ENCODE results near the gene SOX2. TPM values are rescaled to one million over a fixed set of nuclear protein-coding genes. Genes with fewer than 3 reads are reported as not detected.
A peak's percentile ranks its signal among the peaks of the same experiment; 100 is the strongest.

Gene SOX2
- total RNA-seq, 1 experiment from 2014 or later: 189 TPM

DNA sequence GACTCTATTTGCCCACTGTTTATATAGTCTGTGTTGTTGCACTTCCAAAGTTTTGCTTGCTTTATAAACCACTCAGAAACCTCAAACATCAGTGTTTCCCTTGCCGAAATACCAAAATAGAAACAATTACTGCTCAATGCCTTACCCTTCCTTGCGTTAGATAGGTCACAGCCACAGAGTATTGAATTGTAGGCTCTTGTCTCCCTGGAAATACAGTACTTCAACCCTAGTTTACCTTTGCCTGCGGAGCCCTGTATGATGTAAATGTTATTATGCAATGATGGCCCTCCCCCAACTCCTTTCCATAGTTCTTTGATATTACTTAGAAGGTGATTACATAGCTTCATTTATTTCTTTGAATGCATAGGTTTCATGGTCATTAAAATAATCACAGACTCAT is 44.2 kb downstream of the SOX2 start:
- Mint-ChIP-seq H3K27ac (peak overlapping the region; percentile 66), H3K4me3 (peak overlapping the region; percentile 55), H3K9me3 (no peaks in the 10 kb centered on the region), H3K27me3 (ENCODE audit: low read depth) (peaks cover 9% of the 10 kb centered on the region), H3K4me1 (peaks cover 73% of the 10 kb centered on the region), H3K36me3 (no peaks in the 10 kb centered on the region)
- POLR2A ChIA-PET: interaction anchor here (1.8 kb wide), 1 partner anchor 40 kb away, joined by 4 read pairs; no protein-coding TSS in a partner anchor
- ATAC-seq (peak; percentile 41), DNase-seq (ENCODE audit: low spot score) (no peak)
- TF ChIP-seq TEAD1 (CRISPR knock-in tag; IDR thresholded peaks at IDR 0.05) (peak; percentile 44; the same call in 1 of the 2 replicates), ATF6 (CRISPR knock-in tag; IDR thresholded peaks at IDR 0.05) (no peak), ATF2 (CRISPR knock-in tag; IDR thresholded peaks at IDR 0.05; ENCODE audit: borderline replicate concordance, low read depth) (no peak), MYBL2 (CRISPR knock-in tag; IDR thresholded peaks at IDR 0.05) (no peak), CREM (CRISPR knock-in tag; IDR thresholded peaks at IDR 0.05) (0 out of 2 replicates have a peak, but pooled peaks have one; percentile 35), ZBTB43 (CRISPR knock-in tag; IDR thresholded peaks at IDR 0.05) (no peak; the same call in 1 of the 2 replicates), FOXK1 (CRISPR knock-in tag; IDR thresholded peaks at IDR 0.05) (peak; percentile 64; the same call in 1 of the 2 replicates)
- TF ChIP-seq, protein P1, sequence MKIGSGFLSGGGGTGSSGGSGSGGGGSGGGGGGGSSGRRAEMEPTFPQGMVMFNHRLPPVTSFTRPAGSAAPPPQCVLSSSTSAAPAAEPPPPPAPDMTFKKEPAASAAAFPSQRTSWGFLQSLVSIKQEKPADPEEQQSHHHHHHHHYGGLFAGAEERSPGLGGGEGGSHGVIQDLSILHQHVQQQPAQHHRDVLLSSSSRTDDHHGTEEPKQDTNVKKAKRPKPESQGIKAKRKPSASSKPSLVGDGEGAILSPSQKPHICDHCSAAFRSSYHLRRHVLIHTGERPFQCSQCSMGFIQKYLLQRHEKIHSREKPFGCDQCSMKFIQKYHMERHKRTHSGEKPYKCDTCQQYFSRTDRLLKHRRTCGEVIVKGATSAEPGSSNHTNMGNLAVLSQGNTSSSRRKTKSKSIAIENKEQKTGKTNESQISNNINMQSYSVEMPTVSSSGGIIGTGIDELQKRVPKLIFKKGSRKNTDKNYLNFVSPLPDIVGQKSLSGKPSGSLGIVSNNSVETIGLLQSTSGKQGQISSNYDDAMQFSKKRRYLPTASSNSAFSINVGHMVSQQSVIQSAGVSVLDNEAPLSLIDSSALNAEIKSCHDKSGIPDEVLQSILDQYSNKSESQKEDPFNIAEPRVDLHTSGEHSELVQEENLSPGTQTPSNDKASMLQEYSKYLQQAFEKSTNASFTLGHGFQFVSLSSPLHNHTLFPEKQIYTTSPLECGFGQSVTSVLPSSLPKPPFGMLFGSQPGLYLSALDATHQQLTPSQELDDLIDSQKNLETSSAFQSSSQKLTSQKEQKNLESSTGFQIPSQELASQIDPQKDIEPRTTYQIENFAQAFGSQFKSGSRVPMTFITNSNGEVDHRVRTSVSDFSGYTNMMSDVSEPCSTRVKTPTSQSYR (CRISPR knock-in tag; IDR thresholded peaks at IDR 0.05): peak; percentile 65; the same call in 1 of the 2 replicates
- TF ChIP-seq, protein P2, sequence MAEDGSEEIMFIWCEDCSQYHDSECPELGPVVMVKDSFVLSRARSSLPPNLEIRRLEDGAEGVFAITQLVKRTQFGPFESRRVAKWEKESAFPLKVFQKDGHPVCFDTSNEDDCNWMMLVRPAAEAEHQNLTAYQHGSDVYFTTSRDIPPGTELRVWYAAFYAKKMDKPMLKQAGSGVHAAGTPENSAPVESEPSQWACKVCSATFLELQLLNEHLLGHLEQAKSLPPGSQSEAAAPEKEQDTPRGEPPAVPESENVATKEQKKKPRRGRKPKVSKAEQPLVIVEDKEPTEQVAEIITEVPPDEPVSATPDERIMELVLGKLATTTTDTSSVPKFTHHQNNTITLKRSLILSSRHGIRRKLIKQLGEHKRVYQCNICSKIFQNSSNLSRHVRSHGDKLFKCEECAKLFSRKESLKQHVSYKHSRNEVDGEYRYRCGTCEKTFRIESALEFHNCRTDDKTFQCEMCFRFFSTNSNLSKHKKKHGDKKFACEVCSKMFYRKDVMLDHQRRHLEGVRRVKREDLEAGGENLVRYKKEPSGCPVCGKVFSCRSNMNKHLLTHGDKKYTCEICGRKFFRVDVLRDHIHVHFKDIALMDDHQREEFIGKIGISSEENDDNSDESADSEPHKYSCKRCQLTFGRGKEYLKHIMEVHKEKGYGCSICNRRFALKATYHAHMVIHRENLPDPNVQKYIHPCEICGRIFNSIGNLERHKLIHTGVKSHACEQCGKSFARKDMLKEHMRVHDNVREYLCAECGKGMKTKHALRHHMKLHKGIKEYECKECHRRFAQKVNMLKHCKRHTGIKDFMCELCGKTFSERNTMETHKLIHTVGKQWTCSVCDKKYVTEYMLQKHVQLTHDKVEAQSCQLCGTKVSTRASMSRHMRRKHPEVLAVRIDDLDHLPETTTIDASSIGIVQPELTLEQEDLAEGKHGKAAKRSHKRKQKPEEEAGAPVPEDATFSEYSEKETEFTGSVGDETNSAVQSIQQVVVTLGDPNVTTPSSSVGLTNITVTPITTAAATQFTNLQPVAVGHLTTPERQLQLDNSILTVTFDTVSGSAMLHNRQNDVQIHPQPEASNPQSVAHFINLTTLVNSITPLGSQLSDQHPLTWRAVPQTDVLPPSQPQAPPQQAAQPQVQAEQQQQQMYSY (CRISPR knock-in tag; IDR thresholded peaks at IDR 0.05): no peak
- TF ChIP-seq, protein P3, sequence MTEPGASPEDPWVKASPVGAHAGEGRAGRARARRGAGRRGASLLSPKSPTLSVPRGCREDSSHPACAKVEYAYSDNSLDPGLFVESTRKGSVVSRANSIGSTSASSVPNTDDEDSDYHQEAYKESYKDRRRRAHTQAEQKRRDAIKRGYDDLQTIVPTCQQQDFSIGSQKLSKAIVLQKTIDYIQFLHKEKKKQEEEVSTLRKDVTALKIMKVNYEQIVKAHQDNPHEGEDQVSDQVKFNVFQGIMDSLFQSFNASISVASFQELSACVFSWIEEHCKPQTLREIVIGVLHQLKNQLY (CRISPR knock-in tag; IDR thresholded peaks at IDR 0.05): no peak
- CTCF ChIA-PET: no interaction called here

- ATAC-seq (peak; percentile 94), DNase-seq (ENCODE audit: low spot score) (peak; percentile 53)
- Mint-ChIP-seq H3K9me3 (no peaks in the 10 kb centered on the region), H3K4me3 (peak overlapping the region; percentile 55), H3K27me3 (ENCODE audit: low read depth) (peaks cover 9% of the 10 kb centered on the region), H3K27ac (peak overlapping the region; percentile 74), H3K36me3 (no peaks in the 10 kb centered on the region), H3K4me1 (peaks cover 73% of the 10 kb centered on the region)
- CTCF ChIA-PET: interaction anchor here (1.1 kb wide), 1 partner anchor 28 kb away, joined by 3 read pairs; no protein-coding TSS in a partner anchor
- POLR2A ChIA-PET: interaction anchor here (0.8 to 1.8 kb wide), 5 partner anchors 28 to 44 kb away, joined by 3 to 8 read pairs (median 6); partner anchors contain the start of gene SOX2
- TF ChIP-seq ZNF423 (CRISPR knock-in tag; IDR thresholded peaks at IDR 0.05): peak; percentile 38; the same call in 1 of the 2 replicates
- TF ChIP-seq ZMAT4 (CRISPR knock-in tag; IDR thresholded peaks at IDR 0.05): no peak
- peak; percentile 65; the same call in 1 of the 2 replicates for TF ChIP-seq AFF4 (CRISPR knock-in tag; IDR thresholded peaks at IDR 0.05; ENCODE audit: borderline replicate concordance)
- TF ChIP-seq ATF1 (CRISPR knock-in tag; IDR thresholded peaks at IDR 0.05): no peak
These were observed 45.0 kb downstream of the SOX2 start for GRCh38 chr3:181756645-181757297.

All from WTC11 (cell line).